Bronchial epithelial cell (primary cell): ENCODE data around the gene MYRIP. TPM values are rescaled to one million over a fixed set of nuclear protein-coding genes. Genes with fewer than 3 reads are reported as not detected.
A peak's percentile ranks its signal among the peaks of the same experiment; 100 is the strongest.

Experiments used
- DNase-seq: peaks from one replicate; pipeline ENCODE4 v3.0.0-alpha.2; 2010; ENCODE audit warnings: low read depth
- FAIRE-seq: peaks from 2 replicates; lab custom pipeline; 2011; peaks lifted over from hg19 to GRCh38; lab: Jason Lieb, UNC
- H3K27me3 ChIP-seq: 2 replicates; pipeline ENCODE4 v1.5.1; 2011; ENCODE audit warnings: low read length; ENCODE audit not compliant: control insufficient read depth, insufficient read depth
- H3K36me3 ChIP-seq: 2 replicates; pipeline ENCODE4 v1.5.1; 2011; ENCODE audit warnings: low read length; ENCODE audit not compliant: control insufficient read depth, insufficient read depth
- H3K4me3 ChIP-seq: 2 replicates; pipeline ENCODE4 v1.5.1; 2011; ENCODE audit warnings: mild to moderate bottlenecking, low read depth, low read length, control low read depth
- CTCF ChIP-seq: IDR thresholded peaks from 2 replicates; pipeline ENCODE4 v1.5.1; 2011; ENCODE audit warnings: mild to moderate bottlenecking, moderate library complexity, low read length, control low read depth, inconsistent platforms; ENCODE audit not compliant: insufficient read depth, severe bottlenecking
- total RNA-seq: library from RNA; depleted of rRNA; stranded (reverse); fragments of >200 nt; gene quantifications from 2 replicates; pipeline ENCODE4 v1.2.1, GENCODE V29; 2014

The MYRIP gene
- total RNA-seq, 1 donor from 2014 or later: not detected

DNA sequence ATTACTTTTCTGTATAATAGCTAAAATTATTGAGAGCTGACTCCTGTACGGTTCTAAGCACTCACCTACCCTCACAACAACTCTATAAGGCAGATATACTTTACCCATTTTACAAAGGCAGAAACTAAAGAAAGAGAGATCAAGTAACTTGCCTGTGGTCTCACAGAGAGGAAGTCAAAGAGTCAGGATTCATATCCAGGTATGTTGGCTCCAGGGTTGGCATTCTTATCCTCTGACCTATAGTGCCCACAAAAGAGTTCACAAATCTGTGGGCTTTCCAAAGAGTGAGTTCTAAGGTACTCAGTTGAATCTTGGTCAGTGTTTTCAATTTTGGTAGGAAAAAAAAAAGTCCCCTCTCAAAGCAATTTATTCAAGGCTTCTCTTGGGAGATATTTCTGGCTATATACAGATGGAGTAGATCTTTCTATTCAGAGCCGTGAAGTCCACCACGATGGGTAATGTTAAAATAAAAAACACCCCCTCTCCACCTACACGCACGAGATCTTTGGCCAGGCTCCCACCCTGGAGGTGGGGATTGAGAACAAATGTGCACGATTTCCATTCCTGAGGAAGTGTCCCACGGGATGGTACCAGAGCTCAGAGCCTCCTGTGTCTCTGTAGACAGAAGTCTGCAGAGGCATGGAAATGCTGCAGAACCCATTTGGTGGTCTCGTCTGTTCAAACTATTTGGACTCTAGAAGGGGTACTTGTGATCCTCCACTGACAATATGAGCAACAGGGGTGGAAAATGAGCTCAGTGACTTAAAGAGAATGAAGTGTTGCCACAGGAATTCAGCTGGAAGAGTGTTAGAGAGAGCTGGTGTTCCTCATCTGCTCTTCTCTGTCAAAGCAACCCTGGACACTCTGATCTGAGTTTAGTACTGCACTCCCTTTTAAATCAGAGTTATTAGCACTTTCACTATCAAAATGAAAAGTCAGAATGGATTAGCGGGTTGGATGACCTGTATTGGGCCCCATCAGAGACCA is 288.0 kb downstream of the MYRIP start:
- no peak for FAIRE-seq
- Histone ChIP-seq H3K36me3 (no peaks in the 10 kb centered on the region), H3K27me3 (no peaks in the 10 kb centered on the region), H3K4me3 (no peak overlapping the region)
- DNase-seq: peak; percentile 78
- TF ChIP-seq CTCF: no peak

- Histone ChIP-seq H3K4me3 (no peak overlapping the region), H3K27me3 (no peaks in the 10 kb centered on the region), H3K36me3 (no peaks in the 10 kb centered on the region)
- DNase-seq: no peak
- TF ChIP-seq CTCF: no peak
- no peak for FAIRE-seq
Measured at GRCh38 chr3:40098261-40098759, 288.9 kb downstream of the MYRIP start.

DNA sequence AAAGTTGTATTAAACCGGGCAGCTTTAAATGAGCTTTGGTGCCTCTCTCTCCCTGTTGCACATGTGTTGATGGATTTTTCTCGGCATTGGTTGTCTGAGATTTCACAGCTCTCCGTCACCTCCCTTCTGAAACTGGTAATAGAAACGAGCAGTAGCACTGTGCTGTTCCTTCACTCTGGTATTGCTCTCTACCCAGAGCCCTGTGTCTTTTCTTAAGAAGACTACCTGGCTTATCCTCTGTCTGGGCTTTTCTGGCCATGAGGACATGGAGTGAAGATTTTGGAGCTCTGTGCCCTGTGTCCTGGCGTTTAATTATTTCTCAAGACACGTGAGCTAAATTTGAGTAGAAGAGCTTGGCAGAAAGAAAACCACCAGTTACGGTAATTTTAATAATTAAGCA is 290.5 kb downstream of the MYRIP start:
- no peak for DNase-seq
- Histone ChIP-seq H3K36me3 (no peaks in the 10 kb centered on the region), H3K27me3 (no peaks in the 10 kb centered on the region), H3K4me3 (no peak overlapping the region)
- no peak for TF ChIP-seq CTCF
- FAIRE-seq: no peak

DNA sequence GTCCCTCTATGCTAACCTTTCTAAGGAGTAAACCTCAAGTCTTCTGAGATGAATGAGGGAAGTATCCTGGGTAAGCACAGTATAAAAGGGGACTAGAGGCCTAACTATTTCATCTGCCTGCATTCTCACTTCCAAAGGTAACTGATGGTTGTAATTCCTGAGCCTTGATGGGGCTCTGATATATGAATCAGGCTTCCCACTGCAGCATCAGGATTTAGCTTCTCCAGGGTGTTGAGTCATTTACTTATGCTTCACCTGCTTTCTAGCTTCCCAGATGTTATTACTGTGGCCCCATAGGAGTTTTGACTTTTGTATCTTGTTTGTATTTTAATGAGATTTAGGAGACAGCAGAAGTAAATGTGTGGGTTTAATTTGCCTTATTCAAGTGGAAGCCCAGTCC is 292.8 kb downstream of the MYRIP start:
- no peaks in the 10 kb centered on the region for H3K36me3 ChIP-seq
- no peaks in the 10 kb centered on the region for H3K27me3 ChIP-seq
- FAIRE-seq: no peak
- DNase-seq: peak; percentile 26
- TF ChIP-seq CTCF: no peak
- H3K4me3 ChIP-seq: no peak overlapping the region

- Histone ChIP-seq H3K36me3 (no peaks in the 10 kb centered on the region), H3K4me3 (no peak overlapping the region), H3K27me3 (no peaks in the 10 kb centered on the region)
- no peak for TF ChIP-seq CTCF
- DNase-seq (peak; percentile 53), FAIRE-seq (no peak)
Measured at GRCh38 chr3:40103829-40104228, 294.4 kb downstream of the MYRIP start.
